HepG2 (cell line): ENCODE measurements around the gene CEBPA. TPM values are rescaled to one million over a fixed set of nuclear protein-coding genes. Genes with fewer than 3 reads are reported as not detected.

Source experiments
- AGO1 ChIP-seq: fragments of 200-400 bp; formaldehyde crosslinking; IDR thresholded peaks from 2 replicates; pipeline ENCODE4 v1.6.1; 2017; ENCODE audit warnings: mild to moderate bottlenecking, low read depth, low read length, moderate library complexity; ENCODE audit not compliant: poor library complexity, severe bottlenecking
- CREBL2 ChIP-seq: sonication (generic); formaldehyde crosslinking; IDR thresholded peaks from 2 replicates; pipeline ENCODE4 v1.8.1; 2023; ENCODE audit warnings: missing genetic modification reagents, mild to moderate bottlenecking, borderline replicate concordance
- GABPB1 ChIP-seq: IDR thresholded peaks from 2 replicates; pipeline ENCODE4 v1.6.1; 2016; ENCODE audit warnings: mild to moderate bottlenecking, missing genetic modification reagents, moderate library complexity, missing compliant biosample characterization
- ISX ChIP-seq: sonication (generic); formaldehyde crosslinking; conservative IDR thresholded peaks from 2 replicates; pipeline ENCODE4 v1.5.0; 2020; ENCODE audit warnings: missing genetic modification reagents
- JUND ChIP-seq: sonication (generic); formaldehyde crosslinking; IDR thresholded peaks from 2 replicates; pipeline ENCODE4 v1.8.0; 2022; ENCODE audit warnings: mild to moderate bottlenecking, missing genetic modification reagents
- PHF21A ChIP-seq: sonication (generic); formaldehyde crosslinking; IDR thresholded peaks from 2 replicates; pipeline ENCODE4 v1.5.0; 2020; ENCODE audit warnings: mild to moderate bottlenecking, missing genetic modification reagents
- PRPF4 ChIP-seq: fragments of 200-400 bp; formaldehyde crosslinking; IDR thresholded peaks from 2 replicates; pipeline ENCODE4 v1.6.1; 2016; ENCODE audit warnings: low read length, low read depth; ENCODE audit not compliant: poor library complexity, severe bottlenecking
- SAFB2 ChIP-seq: sonication (generic); formaldehyde crosslinking; IDR thresholded peaks from 2 replicates; pipeline ENCODE4 v1.5.1; 2020; ENCODE audit warnings: missing genetic modification reagents, low read depth, mild to moderate bottlenecking, borderline replicate concordance
- SNAPC2 ChIP-seq: sonication (generic); formaldehyde crosslinking; IDR thresholded peaks from 2 replicates; pipeline ENCODE4 v1.8.1; 2022; ENCODE audit warnings: mild to moderate bottlenecking, missing genetic modification reagents
- TCF12 ChIP-seq, 2 experiments: fragments of 450-650 bp in 1 of 2; sonication (generic) in 1 of 2; formaldehyde crosslinking in 1 of 2; IDR thresholded peaks; 2 replicates each; pipeline versions ENCODE4 v1.6.1 to v1.8.0; 2017 to 2022; ENCODE audit warnings: antibody characterized with exemption in 1 of 2, mild to moderate bottlenecking in 1 of 2, missing genetic modification reagents in 1 of 2, moderate library complexity in 1 of 2
- TOPORS ChIP-seq: sonication (generic); formaldehyde crosslinking; IDR thresholded peaks from 2 replicates; pipeline ENCODE4 v1.8.0; 2023; ENCODE audit warnings: mild to moderate bottlenecking, missing genetic modification reagents
- ZNF333 ChIP-seq: sonication (generic); formaldehyde crosslinking; IDR thresholded peaks from 2 replicates; pipeline ENCODE4 v1.4.0; 2020; ENCODE audit warnings: mild to moderate bottlenecking, missing genetic modification reagents, borderline replicate concordance
- ZNF556 ChIP-seq: sonication (generic); formaldehyde crosslinking; IDR thresholded peaks from 2 replicates; pipeline ENCODE4 v1.4.0; 2020; ENCODE audit warnings: mild to moderate bottlenecking, missing genetic modification reagents, borderline replicate concordance
- ZNF572 ChIP-seq: sonication (generic); formaldehyde crosslinking; IDR thresholded peaks from 2 replicates; pipeline ENCODE4 v1.5.1; 2020; ENCODE audit warnings: mild to moderate bottlenecking, missing genetic modification reagents
- ZNF607 ChIP-seq: sonication (generic); formaldehyde crosslinking; IDR thresholded peaks from 2 replicates; pipeline ENCODE4 v1.5.1; 2020; ENCODE audit warnings: missing genetic modification reagents, mild to moderate bottlenecking, borderline replicate concordance
- ZNF619 ChIP-seq: sonication (generic); formaldehyde crosslinking; IDR thresholded peaks from 2 replicates; pipeline ENCODE4 v1.4.0; 2020; ENCODE audit warnings: mild to moderate bottlenecking, missing genetic modification reagents
- ZNF75D ChIP-seq: sonication (generic); formaldehyde crosslinking; IDR thresholded peaks from 2 replicates; pipeline ENCODE4 v1.8.1; 2023; ENCODE audit warnings: missing genetic modification reagents, mild to moderate bottlenecking, borderline replicate concordance
- polyA plus RNA-seq, 8 experiments: library from polyadenylated mRNA; depleted of rRNA in 3 of 8; stranded (reverse) in 7 of 8; unstranded in 1 of 8; fragments of >200 nt; fragmentation: Illumina TruSeq in 4 of 8; extraction: Trizol in 4 of 8; gene quantifications; 2 replicates each; pipeline versions ENCODE4 v1.2.1 to v1.2.3, GENCODE V29; 2011 to 2016; ENCODE audit warnings: low read depth in 4 of 8, missing spikeins in 1 of 8, mixed read lengths in 1 of 8; ENCODE audit not compliant: insufficient read depth in 1 of 8
- total RNA-seq, 5 experiments: library from RNA; depleted of rRNA; stranded (reverse); fragments of >200 nt; fragmentation: Illumina TruSeq; extraction: Trizol; gene quantifications; 2 replicates each; pipeline ENCODE4 v1.2.3, GENCODE V29; 2016; ENCODE audit warnings: low read depth in 1 of 5
- TF ChIP-seq, protein P1 (sequence below): sonication (generic); formaldehyde crosslinking; IDR thresholded peaks from 2 replicates; pipeline ENCODE4 v1.4.0; 2020; ENCODE audit warnings: missing genetic modification reagents
- TF ChIP-seq, protein P2 (sequence below): sonication (generic); IDR thresholded peaks from 2 replicates; pipeline ENCODE4 v1.6.1; 2016; ENCODE audit warnings: low read depth, borderline replicate concordance
- TF ChIP-seq, protein P3 (sequence below): sonication (generic); formaldehyde crosslinking; IDR thresholded peaks from 2 replicates; pipeline ENCODE4 v1.4.0; 2020; ENCODE audit warnings: mild to moderate bottlenecking, missing genetic modification reagents, borderline replicate concordance

CEBPA gene
- total and polyA plus RNA-seq, 2 of the 13 experiments (the other 11 are each of a cell fraction or from before 2014, with no cell fraction given) = 24.8 to 103 TPM

- TF ChIP-seq ZNF333 (CRISPR knock-in tag) (peak; percentile 55; the same call in 1 of the 2 replicates), SNAPC2 (CRISPR knock-in tag) (0 out of 2 replicates have a peak, but pooled peaks have one; percentile 31), ZNF619 (no peak), GABPB1 (CRISPR knock-in tag) (peak; percentile 59; the same call in 1 of the 2 replicates), TCF12 (IDR thresholded peaks at IDR 0.05) (no peak), TCF12 (CRISPR knock-in tag; IDR thresholded peaks at IDR 0.05) (0 out of 2 replicates have a peak, but pooled peaks have one; percentile 62), PRPF4 (no peak), TOPORS (CRISPR knock-in tag) (no peak), CREBL2 (CRISPR knock-in tag) (0 out of 2 replicates have a peak, but pooled peaks have one; percentile 52), SAFB2 (CRISPR knock-in tag) (no peak), JUND (no peak), PHF21A (CRISPR knock-in tag) (no peak), ZNF75D (CRISPR knock-in tag) (no peak), ZNF556 (no peak), ISX (CRISPR knock-in tag) (no peak), ZNF572 (no peak), ZNF607 (CRISPR knock-in tag) (no peak), AGO1 (no peak)
- TF ChIP-seq, protein P1, sequence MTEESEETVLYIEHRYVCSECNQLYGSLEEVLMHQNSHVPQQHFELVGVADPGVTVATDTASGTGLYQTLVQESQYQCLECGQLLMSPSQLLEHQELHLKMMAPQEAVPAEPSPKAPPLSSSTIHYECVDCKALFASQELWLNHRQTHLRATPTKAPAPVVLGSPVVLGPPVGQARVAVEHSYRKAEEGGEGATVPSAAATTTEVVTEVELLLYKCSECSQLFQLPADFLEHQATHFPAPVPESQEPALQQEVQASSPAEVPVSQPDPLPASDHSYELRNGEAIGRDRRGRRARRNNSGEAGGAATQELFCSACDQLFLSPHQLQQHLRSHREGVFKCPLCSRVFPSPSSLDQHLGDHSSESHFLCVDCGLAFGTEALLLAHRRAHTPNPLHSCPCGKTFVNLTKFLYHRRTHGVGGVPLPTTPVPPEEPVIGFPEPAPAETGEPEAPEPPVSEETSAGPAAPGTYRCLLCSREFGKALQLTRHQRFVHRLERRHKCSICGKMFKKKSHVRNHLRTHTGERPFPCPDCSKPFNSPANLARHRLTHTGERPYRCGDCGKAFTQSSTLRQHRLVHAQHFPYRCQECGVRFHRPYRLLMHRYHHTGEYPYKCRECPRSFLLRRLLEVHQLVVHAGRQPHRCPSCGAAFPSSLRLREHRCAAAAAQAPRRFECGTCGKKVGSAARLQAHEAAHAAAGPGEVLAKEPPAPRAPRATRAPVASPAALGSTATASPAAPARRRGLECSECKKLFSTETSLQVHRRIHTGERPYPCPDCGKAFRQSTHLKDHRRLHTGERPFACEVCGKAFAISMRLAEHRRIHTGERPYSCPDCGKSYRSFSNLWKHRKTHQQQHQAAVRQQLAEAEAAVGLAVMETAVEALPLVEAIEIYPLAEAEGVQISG (CRISPR knock-in tag) = peak; percentile 33; the same call in 1 of the 2 replicates
- TF ChIP-seq, protein P2, sequence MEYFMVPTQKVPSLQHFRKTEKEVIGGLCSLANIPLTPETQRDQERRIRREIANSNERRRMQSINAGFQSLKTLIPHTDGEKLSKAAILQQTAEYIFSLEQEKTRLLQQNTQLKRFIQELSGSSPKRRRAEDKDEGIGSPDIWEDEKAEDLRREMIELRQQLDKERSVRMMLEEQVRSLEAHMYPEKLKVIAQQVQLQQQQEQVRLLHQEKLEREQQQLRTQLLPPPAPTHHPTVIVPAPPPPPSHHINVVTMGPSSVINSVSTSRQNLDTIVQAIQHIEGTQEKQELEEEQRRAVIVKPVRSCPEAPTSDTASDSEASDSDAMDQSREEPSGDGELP = peak; percentile 68; the same call in 1 of the 2 replicates
- TF ChIP-seq, protein P3, sequence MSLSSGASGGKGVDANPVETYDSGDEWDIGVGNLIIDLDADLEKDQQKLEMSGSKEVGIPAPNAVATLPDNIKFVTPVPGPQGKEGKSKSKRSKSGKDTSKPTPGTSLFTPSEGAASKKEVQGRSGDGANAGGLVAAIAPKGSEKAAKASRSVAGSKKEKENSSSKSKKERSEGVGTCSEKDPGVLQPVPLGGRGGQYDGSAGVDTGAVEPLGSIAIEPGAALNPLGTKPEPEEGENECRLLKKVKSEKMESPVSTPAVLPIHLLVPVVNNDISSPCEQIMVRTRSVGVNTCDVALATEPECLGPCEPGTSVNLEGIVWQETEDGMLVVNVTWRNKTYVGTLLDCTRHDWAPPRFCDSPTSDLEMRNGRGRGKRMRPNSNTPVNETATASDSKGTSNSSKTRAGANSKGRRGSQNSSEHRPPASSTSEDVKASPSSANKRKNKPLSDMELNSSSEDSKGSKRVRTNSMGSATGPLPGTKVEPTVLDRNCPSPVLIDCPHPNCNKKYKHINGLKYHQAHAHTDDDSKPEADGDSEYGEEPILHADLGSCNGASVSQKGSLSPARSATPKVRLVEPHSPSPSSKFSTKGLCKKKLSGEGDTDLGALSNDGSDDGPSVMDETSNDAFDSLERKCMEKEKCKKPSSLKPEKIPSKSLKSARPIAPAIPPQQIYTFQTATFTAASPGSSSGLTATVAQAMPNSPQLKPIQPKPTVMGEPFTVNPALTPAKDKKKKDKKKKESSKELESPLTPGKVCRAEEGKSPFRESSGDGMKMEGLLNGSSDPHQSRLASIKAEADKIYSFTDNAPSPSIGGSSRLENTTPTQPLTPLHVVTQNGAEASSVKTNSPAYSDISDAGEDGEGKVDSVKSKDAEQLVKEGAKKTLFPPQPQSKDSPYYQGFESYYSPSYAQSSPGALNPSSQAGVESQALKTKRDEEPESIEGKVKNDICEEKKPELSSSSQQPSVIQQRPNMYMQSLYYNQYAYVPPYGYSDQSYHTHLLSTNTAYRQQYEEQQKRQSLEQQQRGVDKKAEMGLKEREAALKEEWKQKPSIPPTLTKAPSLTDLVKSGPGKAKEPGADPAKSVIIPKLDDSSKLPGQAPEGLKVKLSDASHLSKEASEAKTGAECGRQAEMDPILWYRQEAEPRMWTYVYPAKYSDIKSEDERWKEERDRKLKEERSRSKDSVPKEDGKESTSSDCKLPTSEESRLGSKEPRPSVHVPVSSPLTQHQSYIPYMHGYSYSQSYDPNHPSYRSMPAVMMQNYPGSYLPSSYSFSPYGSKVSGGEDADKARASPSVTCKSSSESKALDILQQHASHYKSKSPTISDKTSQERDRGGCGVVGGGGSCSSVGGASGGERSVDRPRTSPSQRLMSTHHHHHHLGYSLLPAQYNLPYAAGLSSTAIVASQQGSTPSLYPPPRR = 0 out of 2 replicates have a peak, but pooled peaks have one; percentile 39
Measured at GRCh38 chr19:33301144-33301899, 1.0 kb downstream of the CEBPA start (continued).
